Measurements from ENCODE around the gene CD19. TPM values are rescaled to one million over a fixed set of nuclear protein-coding genes. Genes with fewer than 3 reads are reported as not detected.

The CD19 gene
- total and polyA plus RNA-seq, 2 donors (not counting 1 experiment from before 2014, with no cell fraction given) = under 0.01 to 0.05 TPM

GRCh38 chr16:28935924-28936783 lies 4.4 kb downstream of the CD19 start:
- H3K27me3 ChIP-seq (ENCODE audit: control insufficient read depth, insufficient read depth, low read length) = no peaks in the 10 kb centered on the region
- H3K79me2 ChIP-seq (ENCODE audit: control insufficient read depth, insufficient read depth, low read length) = no peaks in the 10 kb centered on the region
- no peaks in the 10 kb centered on the region for H3K36me3 ChIP-seq (ENCODE audit: control insufficient read depth, insufficient read depth, low read length)
- H3K4me2 ChIP-seq (ENCODE audit: extremely low read depth, insufficient read depth, low read length) = no peak overlapping the region
- H2AFZ ChIP-seq (ENCODE audit: low read length) = peak overlapping the region; percentile 23
- no peaks in the 10 kb centered on the region for H3K4me1 ChIP-seq (ENCODE audit: control insufficient read depth, extremely low read depth, insufficient read depth, low read length)
- peak; percentile 51 to 57 for DNase-seq (ENCODE audit: low read depth in 2 of 2)
- no peaks in the 10 kb centered on the region for H4K20me1 ChIP-seq (ENCODE audit: control insufficient read depth, extremely low read depth, insufficient read depth, low read length)
- H3K27ac ChIP-seq (ENCODE audit: insufficient read depth, low read length) = no peak overlapping the region
- H3K9ac ChIP-seq (ENCODE audit: insufficient read depth, low read length) = no peak overlapping the region
- H3K4me3 ChIP-seq (replicated peaks in 1 of 4; ENCODE audit: control extremely low read depth in 1 of 4, insufficient read depth in 1 of 4, low read depth in 3 of 4, low read length in 4 of 4) = peak overlapping the region in 2 of 4 experiments; percentile 2 to 5
- TF ChIP-seq, protein P1, sequence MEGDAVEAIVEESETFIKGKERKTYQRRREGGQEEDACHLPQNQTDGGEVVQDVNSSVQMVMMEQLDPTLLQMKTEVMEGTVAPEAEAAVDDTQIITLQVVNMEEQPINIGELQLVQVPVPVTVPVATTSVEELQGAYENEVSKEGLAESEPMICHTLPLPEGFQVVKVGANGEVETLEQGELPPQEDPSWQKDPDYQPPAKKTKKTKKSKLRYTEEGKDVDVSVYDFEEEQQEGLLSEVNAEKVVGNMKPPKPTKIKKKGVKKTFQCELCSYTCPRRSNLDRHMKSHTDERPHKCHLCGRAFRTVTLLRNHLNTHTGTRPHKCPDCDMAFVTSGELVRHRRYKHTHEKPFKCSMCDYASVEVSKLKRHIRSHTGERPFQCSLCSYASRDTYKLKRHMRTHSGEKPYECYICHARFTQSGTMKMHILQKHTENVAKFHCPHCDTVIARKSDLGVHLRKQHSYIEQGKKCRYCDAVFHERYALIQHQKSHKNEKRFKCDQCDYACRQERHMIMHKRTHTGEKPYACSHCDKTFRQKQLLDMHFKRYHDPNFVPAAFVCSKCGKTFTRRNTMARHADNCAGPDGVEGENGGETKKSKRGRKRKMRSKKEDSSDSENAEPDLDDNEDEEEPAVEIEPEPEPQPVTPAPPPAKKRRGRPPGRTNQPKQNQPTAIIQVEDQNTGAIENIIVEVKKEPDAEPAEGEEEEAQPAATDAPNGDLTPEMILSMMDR (conservative IDR thresholded peaks at IDR 0.05 in 1 of 2, IDR thresholded peaks at IDR 0.05 in 1 of 2; ENCODE audit: low read depth in 1 of 2, low read length in 2 of 2) = no peak
- no peaks in the 10 kb centered on the region for H3K9me3 ChIP-seq (ENCODE audit: control insufficient read depth, insufficient read depth, low read depth, low read length)

- Histone ChIP-seq H3K27me3 (ENCODE audit: control insufficient read depth, insufficient read depth, low read length) (no peaks in the 10 kb centered on the region), H4K20me1 (ENCODE audit: control insufficient read depth, extremely low read depth, insufficient read depth, low read length) (no peaks in the 10 kb centered on the region), H3K27ac (ENCODE audit: insufficient read depth, low read length) (no peak overlapping the region), H2AFZ (ENCODE audit: low read length) (no peak overlapping the region), H3K9ac (ENCODE audit: insufficient read depth, low read length) (no peak overlapping the region), H3K36me3 (ENCODE audit: control insufficient read depth, insufficient read depth, low read length) (no peaks in the 10 kb centered on the region), H3K4me2 (ENCODE audit: extremely low read depth, insufficient read depth, low read length) (no peak overlapping the region), H3K9me3 (ENCODE audit: control insufficient read depth, insufficient read depth, low read depth, low read length) (no peaks in the 10 kb centered on the region), H3K79me2 (ENCODE audit: control insufficient read depth, insufficient read depth, low read length) (no peaks in the 10 kb centered on the region), H3K4me3 (replicated peaks in 1 of 4; ENCODE audit: control extremely low read depth in 1 of 4, insufficient read depth in 1 of 4, low read depth in 3 of 4, low read length in 4 of 4) (no peak overlapping the region), H3K4me1 (ENCODE audit: control insufficient read depth, extremely low read depth, insufficient read depth, low read length) (no peaks in the 10 kb centered on the region)
- no peak for DNase-seq (ENCODE audit: low read depth in 2 of 2)
- TF ChIP-seq, protein P1 (conservative IDR thresholded peaks at IDR 0.05 in 1 of 2, IDR thresholded peaks at IDR 0.05 in 1 of 2; ENCODE audit: low read depth in 1 of 2, low read length in 2 of 2) = no peak
- no peak for TF ChIP-seq EZH2 (IDR thresholded peaks at IDR 0.05; ENCODE audit: low read length, missing control alignments)
These were observed 5.0 kb downstream of the CD19 start for GRCh38 chr16:28936784-28937155.

DNA sequence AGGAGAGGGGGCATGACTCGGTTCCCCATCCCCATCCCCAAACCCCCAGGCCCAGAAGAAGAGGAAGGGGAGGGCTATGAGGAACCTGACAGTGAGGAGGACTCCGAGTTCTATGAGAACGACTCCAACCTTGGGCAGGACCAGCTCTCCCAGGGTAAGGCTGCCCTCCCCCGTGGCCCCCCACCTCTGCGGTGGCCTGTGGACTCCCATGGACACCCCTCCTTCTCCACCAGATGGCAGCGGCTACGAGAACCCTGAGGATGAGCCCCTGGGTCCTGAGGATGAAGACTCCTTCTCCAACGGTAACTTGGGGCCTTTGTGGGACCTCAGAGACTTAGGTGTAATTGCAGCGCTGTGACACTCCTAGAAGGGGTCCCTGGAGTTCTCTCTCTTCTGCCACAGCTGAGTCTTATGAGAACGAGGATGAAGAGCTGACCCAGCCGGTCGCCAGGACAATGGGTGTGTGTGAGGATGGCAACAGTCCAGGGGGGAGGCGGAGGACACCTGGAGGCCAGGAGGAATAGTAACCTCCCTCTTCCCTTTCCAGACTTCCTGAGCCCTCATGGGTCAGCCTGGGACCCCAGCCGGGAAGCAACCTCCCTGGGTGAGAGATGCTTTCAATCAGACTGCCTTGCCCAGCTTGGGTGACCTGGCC lies 5.6 kb downstream of the CD19 start:
- Histone ChIP-seq H3K4me1 (ENCODE audit: control insufficient read depth, extremely low read depth, insufficient read depth, low read length) (no peaks in the 10 kb centered on the region), H3K79me2 (ENCODE audit: control insufficient read depth, insufficient read depth, low read length) (no peaks in the 10 kb centered on the region), H3K9ac (ENCODE audit: insufficient read depth, low read length) (no peak overlapping the region), H3K4me3 (replicated peaks in 1 of 4; ENCODE audit: control extremely low read depth in 1 of 4, insufficient read depth in 1 of 4, low read depth in 3 of 4, low read length in 4 of 4) (no peak overlapping the region), H2AFZ (ENCODE audit: low read length) (no peak overlapping the region), H4K20me1 (ENCODE audit: control insufficient read depth, extremely low read depth, insufficient read depth, low read length) (no peaks in the 10 kb centered on the region), H3K36me3 (ENCODE audit: control insufficient read depth, insufficient read depth, low read length) (no peaks in the 10 kb centered on the region), H3K27ac (ENCODE audit: insufficient read depth, low read length) (no peak overlapping the region), H3K4me2 (ENCODE audit: extremely low read depth, insufficient read depth, low read length) (no peak overlapping the region), H3K9me3 (ENCODE audit: control insufficient read depth, insufficient read depth, low read depth, low read length) (no peaks in the 10 kb centered on the region), H3K27me3 (ENCODE audit: control insufficient read depth, insufficient read depth, low read length) (no peaks in the 10 kb centered on the region)
- TF ChIP-seq, protein P1 (conservative IDR thresholded peaks at IDR 0.05 in 1 of 2, IDR thresholded peaks at IDR 0.05 in 1 of 2; ENCODE audit: low read depth in 1 of 2, low read length in 2 of 2) = no peak
- TF ChIP-seq EZH2 (IDR thresholded peaks at IDR 0.05; ENCODE audit: low read length, missing control alignments) = no peak
- no peak for DNase-seq (ENCODE audit: low read depth in 2 of 2)
